HG03571 (cell line): Measurements from ENCODE around the gene CALR3.
"Not testable (repeated sequence)": the region's sequence is repeated elsewhere in the genome, so short reads cannot be mapped to it uniquely, and the experiment has no call there.

Source experiments
- ATAC-seq: cut with Tn5 transposase; IDR thresholded peaks from one replicate; pipeline ENCODE4 v1.9.1; 2021; ENCODE audit not compliant: unreplicated experiment

Gene CALR3

GRCh38 chr19:16495982-16496612 lies at the start of gene CALR3, which contains the start of gene C19orf44:
Gene CALR3 (minus strand): TSS chr19:16496167. CDS start chr19:16496129, 38 bp downstream.
Gene C19orf44 (plus strand): TSS chr19:16496394. CDS start chr19:16500793, 4,399 bp downstream.
- ATAC-seq, result peak; percentile 98

GRCh38 chr19:16544473-16545231 lies 48.7 kb upstream of the CALR3 start:
- ATAC-seq, result no peak

GRCh38 chr19:16543734-16544133 lies 47.8 kb upstream of the CALR3 start:
- not testable (repeated sequence) for ATAC-seq

GRCh38 chr19:16542910-16543472 lies 47.0 kb upstream of the CALR3 start:
- no peak for ATAC-seq

GRCh38 chr19:16542045-16542909 lies 46.3 kb upstream of the CALR3 start, which contains the start of gene CHERP:
Gene CHERP (minus strand): TSS chr19:16542437. CDS start chr19:16542378, 59 bp downstream.
- ATAC-seq, result peak; percentile 57

GRCh38 chr19:16541526-16542044 lies 45.6 kb upstream of the CALR3 start:
- peak; percentile 8 for ATAC-seq

- no peak for ATAC-seq
Observed at GRCh38 chr19:16540948-16541347, 45.0 kb upstream of the CALR3 start.

- no peak for ATAC-seq
Observed at GRCh38 chr19:16537111-16537510, 41.1 kb upstream of the CALR3 start.

- no peak for ATAC-seq
Observed at GRCh38 chr19:16536130-16536529, 40.2 kb upstream of the CALR3 start.

- ATAC-seq, result no peak
Observed at GRCh38 chr19:16535381-16535780, 39.4 kb upstream of the CALR3 start.

GRCh38 chr19:16532440-16533234 lies 36.7 kb upstream of the CALR3 start:
- ATAC-seq, result no peak

- no peak for ATAC-seq
Observed at GRCh38 chr19:16531380-16531669, 35.4 kb upstream of the CALR3 start.

- ATAC-seq, result no peak
Observed at GRCh38 chr19:16530540-16531379, 34.8 kb upstream of the CALR3 start.

- ATAC-seq, result no peak
Observed at GRCh38 chr19:16529466-16530144, 33.6 kb upstream of the CALR3 start.

- ATAC-seq, result no peak
Observed at GRCh38 chr19:16527971-16528521, 32.1 kb upstream of the CALR3 start.

- ATAC-seq, result no peak
Observed at GRCh38 chr19:16527334-16527935, 31.5 kb upstream of the CALR3 start.

- ATAC-seq, result no peak
Observed at GRCh38 chr19:16525751-16526481, 29.9 kb upstream of the CALR3 start.
